Astrocyte of the cerebellum (primary cell): ENCODE data around the gene RETREG3.
"Not testable (repeated sequence)": the region's sequence is repeated elsewhere in the genome, so short reads cannot be mapped to it uniquely, and the experiment has no call there.

Source experiments
- DNase-seq: peaks from one replicate; pipeline ENCODE4 v3.0.0-alpha.2; 2011; ENCODE audit warnings: low read depth
- H3K4me3 ChIP-seq: 2 replicates; pipeline ENCODE4 v1.5.1; 2011; ENCODE audit warnings: mild to moderate bottlenecking, low read depth, low read length, moderate library complexity
- CTCF ChIP-seq: IDR thresholded peaks from 2 replicates; pipeline ENCODE4 v1.5.1; 2012; ENCODE audit warnings: low read length, low read depth, moderate library complexity, mild to moderate bottlenecking; ENCODE audit errors: missing control alignments
- in situ Hi-C: cut with HindIII; loops from 2 replicates; pipeline ENCODE4 v1.10.0; 2017; ENCODE audit warnings: low sequenced_read_pairs

Gene RETREG3

GRCh38 chr17:42544874-42545283 lies 64.3 kb downstream of the RETREG3 start:
- no peak for DNase-seq
- no peak for TF ChIP-seq CTCF
- in situ Hi-C loops: no loop called here
- no peak overlapping the region for H3K4me3 ChIP-seq

GRCh38 chr17:42543190-42544079 lies 65.7 kb downstream of the RETREG3 start:
- H3K4me3 ChIP-seq: no peak overlapping the region
- in situ Hi-C loops: no loop called here
- TF ChIP-seq CTCF: no peak
- DNase-seq: no peak

- in situ Hi-C loops: no loop called here
- no peak for DNase-seq
- H3K4me3 ChIP-seq: no peak overlapping the region
- no peak for TF ChIP-seq CTCF
These were observed 67.9 kb downstream of the RETREG3 start for GRCh38 chr17:42541041-42541833.

GRCh38 chr17:42540558-42540957 lies 68.6 kb downstream of the RETREG3 start:
- in situ Hi-C loops, DNase-seq, H3K4me3 ChIP-seq: not testable (repeated sequence)

GRCh38 chr17:42538482-42538881 lies 70.7 kb downstream of the RETREG3 start:
- TF ChIP-seq CTCF: no peak
- in situ Hi-C loops: no loop called here

GRCh38 chr17:42537826-42538451 lies 71.2 kb downstream of the RETREG3 start:
- DNase-seq: no peak
- H3K4me3 ChIP-seq: no peak overlapping the region
- in situ Hi-C loops: no loop called here
- TF ChIP-seq CTCF: no peak

More at GRCh38 chr17:42538482-42538881, 70.7 kb downstream of the RETREG3 start:
- no peak for DNase-seq
- no peak overlapping the region for H3K4me3 ChIP-seq
